Fibroblast of upper back skin (primary cell): ENCODE data around the gene WRNIP1.

Source experiments
- DNase-seq: peaks from one replicate; pipeline ENCODE4 v3.0.0-alpha.2; 2013

The WRNIP1 gene

GRCh38 chr6:2763345-2763841 lies 1.8 kb upstream of the WRNIP1 start:
- DNase-seq: no peak

GRCh38 chr6:2763876-2764540 lies 1.2 kb upstream of the WRNIP1 start:
- DNase-seq: no peak

- peak; percentile 62 for DNase-seq
These were observed 505 bp upstream of the WRNIP1 start for GRCh38 chr6:2764610-2765165.

- DNase-seq: peak; percentile 32
These were observed 938 bp downstream of the WRNIP1 start for GRCh38 chr6:2765896-2766766.

GRCh38 chr6:2766767-2767656 lies 1.8 kb downstream of the WRNIP1 start:
- no peak for DNase-seq

GRCh38 chr6:2767657-2768524 lies 2.7 kb downstream of the WRNIP1 start:
- DNase-seq: no peak

- no peak for DNase-seq
These were observed 3.5 kb downstream of the WRNIP1 start for GRCh38 chr6:2768696-2769095.

GRCh38 chr6:2770171-2770570 lies 5.0 kb downstream of the WRNIP1 start:
- no peak for DNase-seq

GRCh38 chr6:2771079-2771478 lies 5.9 kb downstream of the WRNIP1 start:
- no peak for DNase-seq

- DNase-seq: no peak
These were observed 7.6 kb downstream of the WRNIP1 start for GRCh38 chr6:2772840-2773239.

- peak; percentile 63 for DNase-seq
These were observed 8.3 kb downstream of the WRNIP1 start for GRCh38 chr6:2773449-2773848.

- DNase-seq: no peak
These were observed 9.8 kb downstream of the WRNIP1 start for GRCh38 chr6:2775003-2775402.

- DNase-seq: no peak
These were observed 12.1 kb downstream of the WRNIP1 start for GRCh38 chr6:2777249-2777648.

GRCh38 chr6:2780102-2780737 lies 15.0 kb downstream of the WRNIP1 start:
- no peak for DNase-seq

- DNase-seq: no peak
These were observed 16.6 kb downstream of the WRNIP1 start for GRCh38 chr6:2781685-2782355.

GRCh38 chr6:2782356-2782708 lies 17.1 kb downstream of the WRNIP1 start:
- no peak for DNase-seq

GRCh38 chr6:2782825-2783187 lies 17.6 kb downstream of the WRNIP1 start:
- no peak for DNase-seq

GRCh38 chr6:2783188-2783963 lies 18.2 kb downstream of the WRNIP1 start:
- no peak for DNase-seq

- no peak for DNase-seq
These were observed 18.9 kb downstream of the WRNIP1 start for GRCh38 chr6:2784061-2784460.

GRCh38 chr6:2784930-2785329 lies 19.7 kb downstream of the WRNIP1 start:
- no peak for DNase-seq
